MV-4-11 (cell line): ENCODE data around the gene PLEKHJ1.
"Not testable (repeated sequence)": the region's sequence is repeated elsewhere in the genome, so short reads cannot be mapped to it uniquely, and the experiment has no call there.

Experiments
- DNase-seq: peaks from one replicate; lab custom pipeline; 2025; lab: John Stamatoyannopoulos, UW

Gene PLEKHJ1

GRCh38 chr19:2219726-2220125, 16.4 kb downstream of the PLEKHJ1 start:
- no peak for DNase-seq

DNA sequence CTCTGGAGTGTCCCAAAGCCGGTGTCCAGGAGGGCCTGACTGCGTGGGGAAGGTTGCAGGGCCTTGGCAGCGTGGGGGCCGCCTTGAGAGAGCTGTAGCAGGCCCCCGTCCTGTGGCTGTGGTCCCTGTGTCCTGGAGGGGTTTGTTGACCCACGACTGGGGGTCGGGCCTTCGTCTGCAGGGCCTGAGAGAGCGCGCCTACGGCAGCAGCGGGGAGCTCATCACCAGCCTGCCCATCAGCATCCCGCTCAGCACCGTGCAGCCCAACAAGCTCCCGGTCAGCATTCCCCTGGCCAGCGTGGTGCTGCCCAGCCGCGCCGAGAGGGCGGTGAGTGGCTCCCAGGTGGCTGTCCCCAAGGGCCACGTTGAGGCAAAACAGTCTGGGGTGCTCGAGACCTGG, 18.5 kb downstream of the PLEKHJ1 start:
- DNase-seq = no peak

DNA sequence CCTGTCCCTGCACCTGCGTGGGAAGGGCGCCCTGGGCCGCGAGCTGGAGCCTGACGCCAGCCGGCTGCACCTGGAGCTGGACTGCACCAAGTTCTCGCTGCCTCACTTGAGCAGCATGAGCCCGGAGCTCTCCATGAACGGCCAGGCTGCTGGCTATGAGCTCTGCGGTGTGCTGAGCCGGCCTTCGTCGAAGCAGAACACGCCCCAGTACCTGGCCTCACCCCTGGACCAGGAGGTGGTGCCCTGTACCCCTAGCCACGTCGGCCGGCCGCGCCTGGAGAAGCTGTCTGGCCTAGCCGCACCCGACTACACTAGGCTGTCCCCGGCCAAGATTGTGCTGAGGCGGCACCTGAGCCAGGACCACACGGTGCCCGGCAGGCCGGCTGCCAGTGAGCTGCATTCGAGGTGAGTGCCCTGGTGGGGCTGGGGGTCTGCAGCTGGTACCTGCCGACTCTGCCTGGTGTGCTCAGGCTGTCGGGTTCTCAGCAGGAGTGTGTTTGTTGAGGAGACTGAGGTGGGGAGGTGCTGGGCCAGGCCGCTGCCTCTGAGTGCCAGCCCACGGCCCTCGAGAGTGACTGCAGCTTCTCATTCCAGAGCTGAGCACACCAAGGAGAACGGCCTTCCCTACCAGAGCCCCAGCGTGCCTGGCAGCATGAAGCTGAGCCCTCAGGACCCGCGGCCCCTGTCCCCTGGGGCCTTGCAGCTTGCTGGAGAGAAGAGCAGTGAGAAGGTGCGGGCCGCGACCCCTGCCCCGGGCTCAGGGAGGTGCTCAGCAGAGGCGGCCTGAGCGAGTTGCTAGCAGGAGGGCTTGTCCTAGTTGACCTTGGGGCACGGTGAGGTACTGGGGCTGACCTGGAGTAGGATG, 19.5 kb downstream of the PLEKHJ1 start:
- DNase-seq = no peak

DNA sequence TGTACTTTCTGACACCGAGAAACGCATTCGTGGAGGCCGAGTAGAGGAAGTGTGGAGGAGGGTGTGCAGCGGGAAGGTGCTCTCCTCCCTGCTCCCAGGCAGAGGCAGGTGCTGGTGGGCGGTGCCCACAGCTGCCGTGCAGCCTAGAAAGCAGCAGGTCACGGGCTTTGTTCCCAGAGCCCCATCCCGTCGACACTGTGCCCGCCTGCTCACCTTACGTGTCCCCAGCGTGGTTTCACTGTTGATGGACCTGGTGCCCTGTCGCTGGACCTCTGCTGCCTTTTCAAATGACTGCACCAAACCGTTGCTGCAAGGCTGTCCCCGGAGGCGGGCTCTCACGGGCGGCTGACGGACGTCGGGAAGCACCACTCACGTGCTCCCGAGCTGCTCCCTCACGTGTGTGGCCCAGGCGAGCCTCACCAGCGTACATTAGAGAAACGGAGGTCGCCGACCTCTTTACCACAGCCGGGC, 20.8 kb downstream of the PLEKHJ1 start:
- DNase-seq = no peak

DNA sequence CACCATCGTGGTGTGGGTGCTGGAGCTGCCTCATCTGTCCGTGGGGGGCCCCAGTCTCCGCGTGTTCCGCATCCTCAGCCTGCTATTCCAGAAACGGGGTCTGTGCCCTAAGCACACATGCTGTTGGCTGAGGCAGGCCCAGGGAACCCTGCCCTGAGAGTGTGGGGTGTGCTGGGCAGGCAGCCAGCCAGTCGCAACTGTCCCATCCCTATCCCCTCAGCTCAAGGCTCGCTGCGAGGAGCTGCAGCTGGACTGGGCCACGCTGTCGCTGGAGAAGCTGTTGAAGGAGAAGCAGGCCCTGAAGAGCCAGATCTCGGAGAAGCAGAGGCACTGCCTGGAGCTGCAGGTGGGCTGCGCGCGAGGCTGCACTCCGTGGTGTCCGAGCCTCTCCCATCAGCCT, 21.9 kb downstream of the PLEKHJ1 start:
- DNase-seq = no peak

GRCh38 chr19:2213799-2214198, 22.3 kb downstream of the PLEKHJ1 start:
- DNase-seq = peak; percentile 34

DNA sequence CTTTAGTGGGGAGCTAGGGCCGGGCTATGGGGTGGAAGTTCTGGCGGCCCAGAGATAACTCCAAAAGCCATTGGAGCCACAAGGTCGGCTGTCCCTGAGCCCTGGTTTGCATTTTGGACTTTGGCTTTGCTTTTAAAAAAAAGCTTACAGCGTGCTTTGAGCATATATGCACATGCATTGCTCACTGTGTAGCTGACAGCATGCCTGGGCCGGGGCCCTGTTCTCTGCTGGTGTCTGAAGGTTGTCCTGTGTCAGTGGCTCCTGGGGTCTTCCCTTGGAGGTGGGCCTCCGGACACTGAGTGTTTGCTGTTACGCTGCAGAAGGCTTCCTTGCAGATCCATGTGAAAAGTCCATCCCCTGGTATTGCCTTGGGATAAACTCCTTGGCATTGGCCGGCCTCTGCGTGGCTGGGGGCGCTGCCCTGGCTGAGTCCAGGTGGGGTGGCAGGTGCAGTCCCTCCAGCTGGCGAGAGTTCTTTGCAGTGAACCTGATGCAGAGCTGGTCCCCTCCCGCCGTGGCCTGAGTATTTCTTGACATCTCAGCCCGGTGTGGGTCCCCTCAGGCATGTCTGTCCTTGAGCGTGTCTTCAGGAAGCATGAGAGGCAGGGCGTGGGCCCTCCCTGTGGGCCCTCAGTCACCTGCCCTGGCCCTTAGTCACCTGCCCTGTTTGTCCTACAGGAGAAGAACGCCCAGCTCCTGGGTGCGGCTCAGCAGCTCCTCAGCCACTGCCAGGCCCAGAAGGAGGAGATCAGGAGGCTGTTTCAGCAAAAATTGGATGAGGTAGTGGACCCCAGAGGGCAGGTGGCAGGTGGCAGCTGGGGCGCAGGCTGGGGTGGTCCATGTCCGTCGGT, 23.0 kb downstream of the PLEKHJ1 start:
- DNase-seq = no peak

DNA sequence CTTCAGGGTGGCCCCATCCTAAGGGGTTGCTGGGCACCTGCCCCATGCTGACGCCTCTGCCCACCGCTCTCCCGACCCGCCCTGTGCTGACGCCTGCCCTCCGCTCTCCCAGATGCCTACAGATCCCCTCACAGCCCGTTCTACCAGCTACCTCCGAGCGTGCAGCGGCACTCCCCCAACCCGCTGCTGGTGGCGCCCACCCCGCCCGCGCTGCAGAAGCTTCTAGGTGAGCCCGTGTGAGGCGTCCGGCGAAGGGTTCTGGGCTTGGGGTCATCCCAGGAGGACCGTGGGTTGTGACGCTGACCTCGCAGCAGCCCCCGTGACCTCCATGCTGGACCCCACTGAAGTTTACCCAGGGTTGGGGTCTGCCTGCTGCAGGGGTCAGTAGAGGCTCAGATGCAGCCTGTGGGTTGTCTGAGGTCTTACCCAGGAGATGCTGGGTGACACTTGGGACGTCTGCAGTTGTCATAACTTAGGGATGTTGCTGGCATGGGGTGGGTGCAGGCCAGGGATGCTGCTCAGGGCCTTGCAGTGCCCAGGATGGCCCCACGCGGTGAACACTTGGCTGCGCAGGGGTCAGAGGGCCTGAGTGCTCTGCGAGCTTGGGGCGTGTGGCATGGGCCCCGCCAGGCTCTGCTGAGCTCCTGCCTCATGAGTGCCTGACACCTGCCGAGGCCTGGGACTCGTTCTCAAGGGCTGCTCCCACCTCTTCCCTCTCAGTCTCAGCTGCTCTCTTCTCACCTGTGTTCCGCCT, 25.0 kb downstream of the PLEKHJ1 start:
- no peak for DNase-seq

DNA sequence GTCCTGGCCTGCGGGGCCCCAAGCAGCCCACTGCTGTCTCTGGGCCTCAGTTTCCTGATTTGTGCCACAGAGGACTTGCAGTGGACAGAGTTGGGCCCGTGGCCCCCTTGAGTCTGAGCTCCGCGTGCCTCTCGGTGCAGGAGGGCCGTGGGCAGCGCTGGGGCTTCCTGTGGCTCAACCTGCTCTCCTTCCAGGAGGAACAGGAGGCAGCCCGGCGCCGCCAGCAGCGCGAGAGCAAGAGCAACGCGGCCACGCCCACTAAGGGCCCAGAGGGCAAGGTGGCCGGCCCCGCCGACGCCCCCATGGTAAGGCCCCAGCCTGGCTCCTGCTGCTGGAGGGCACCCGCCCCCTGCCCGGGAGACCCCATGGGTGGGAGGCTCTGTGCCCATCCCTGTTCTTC, 25.9 kb downstream of the PLEKHJ1 start:
- DNase-seq = no peak

- no peak for DNase-seq
Observed at GRCh38 chr19:2209408-2209807, 26.7 kb downstream of the PLEKHJ1 start.

DNA sequence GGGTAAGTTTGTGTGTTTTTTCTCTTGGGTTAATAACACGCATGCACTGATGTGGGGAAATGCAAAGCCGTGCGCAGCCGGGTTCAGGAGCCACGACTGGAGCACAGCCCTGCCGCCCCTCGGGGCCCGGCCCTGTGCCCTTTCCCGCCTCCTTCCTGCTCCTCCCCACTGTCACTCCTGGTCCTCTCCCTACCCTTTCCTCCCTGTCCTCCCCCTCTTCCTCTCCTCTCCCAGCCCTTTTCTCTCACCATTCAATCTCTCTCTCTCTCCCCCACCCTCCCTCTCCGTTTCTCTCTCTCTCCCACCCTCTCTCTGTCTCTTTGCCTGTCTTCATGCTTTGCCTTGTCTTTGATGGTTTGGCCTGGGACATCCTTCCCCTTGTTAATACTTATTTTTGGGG, 27.2 kb downstream of the PLEKHJ1 start:
- DNase-seq = no peak

GRCh38 chr19:2207991-2208860, 27.9 kb downstream of the PLEKHJ1 start:
- peak; percentile 61 for DNase-seq

- DNase-seq = no peak
Observed at GRCh38 chr19:2207008-2207407, 29.1 kb downstream of the PLEKHJ1 start.

GRCh38 chr19:2202366-2202765, 33.8 kb downstream of the PLEKHJ1 start:
- no peak for DNase-seq

GRCh38 chr19:2201473-2202148, 34.5 kb downstream of the PLEKHJ1 start:
- DNase-seq = no peak

DNA sequence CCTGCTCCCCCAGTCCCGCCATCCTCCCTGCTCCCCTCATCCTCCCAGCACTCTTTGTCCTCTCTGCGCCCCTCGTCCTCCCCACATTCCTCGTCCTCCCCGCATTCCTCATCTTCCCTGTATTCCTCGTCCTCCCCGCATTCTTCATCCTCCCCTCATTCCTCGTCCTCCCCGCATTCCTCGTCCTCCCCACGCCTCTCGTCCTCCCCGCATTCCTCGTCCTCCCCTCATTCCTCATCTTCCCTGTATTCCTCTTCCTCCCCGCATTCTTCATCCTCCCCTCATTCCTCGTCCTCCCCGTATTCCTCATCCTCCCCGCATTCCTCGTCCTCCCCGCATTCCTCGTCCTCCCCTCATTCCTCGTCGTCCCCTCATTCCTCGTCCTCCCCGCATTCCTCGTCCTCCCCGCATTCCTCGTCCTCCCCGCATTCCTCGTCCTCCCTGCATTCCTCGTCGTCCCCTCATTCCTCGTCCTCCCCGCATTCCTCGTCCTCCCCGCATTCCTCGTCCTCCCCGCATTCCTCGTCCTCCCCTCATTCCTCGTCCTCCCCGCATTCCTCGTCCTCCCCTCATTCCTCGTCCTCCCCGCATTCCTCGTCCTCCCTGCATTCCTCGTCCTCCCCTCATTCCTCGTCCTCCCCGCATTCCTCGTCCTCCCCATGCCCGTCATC, 35.4 kb downstream of the PLEKHJ1 start:
- DNase-seq = not testable (repeated sequence)

- DNase-seq = no peak
Observed at GRCh38 chr19:2199861-2200623, 36.1 kb downstream of the PLEKHJ1 start.

- DNase-seq = peak; percentile 42
Observed at GRCh38 chr19:2199215-2199614, 36.9 kb downstream of the PLEKHJ1 start.

- DNase-seq = no peak
Observed at GRCh38 chr19:2198317-2198716, 37.8 kb downstream of the PLEKHJ1 start.
